NB4 (cell line): ENCODE data around the gene GRIK4.

ENCODE experiments used
- CTCF ChIP-seq: IDR thresholded peaks from one replicate; pipeline ENCODE4 v1.5.1; 2012; ENCODE audit warnings: low read depth, low read length
- POLR2A ChIP-seq: IDR thresholded peaks from 2 replicates; pipeline ENCODE4 v1.6.1; 2011; ENCODE audit warnings: mild to moderate bottlenecking; ENCODE audit not compliant: insufficient read length; ENCODE audit errors: extremely low read depth

GRCh38 chr11:120543521-120544215, 32.1 kb downstream of the GRIK4 start:
- no peak for TF ChIP-seq CTCF
- no peak for TF ChIP-seq POLR2A
